Limb (tissue), 2 donors: Measurements from ENCODE around the gene MMD2.

Experiments used
- DNase-seq, 2 donors: peaks; one replicate each; pipeline ENCODE4 v3.0.0-alpha.2; 2016; ENCODE audit errors: extremely low spot score in 2 of 2

The MMD2 gene

DNA sequence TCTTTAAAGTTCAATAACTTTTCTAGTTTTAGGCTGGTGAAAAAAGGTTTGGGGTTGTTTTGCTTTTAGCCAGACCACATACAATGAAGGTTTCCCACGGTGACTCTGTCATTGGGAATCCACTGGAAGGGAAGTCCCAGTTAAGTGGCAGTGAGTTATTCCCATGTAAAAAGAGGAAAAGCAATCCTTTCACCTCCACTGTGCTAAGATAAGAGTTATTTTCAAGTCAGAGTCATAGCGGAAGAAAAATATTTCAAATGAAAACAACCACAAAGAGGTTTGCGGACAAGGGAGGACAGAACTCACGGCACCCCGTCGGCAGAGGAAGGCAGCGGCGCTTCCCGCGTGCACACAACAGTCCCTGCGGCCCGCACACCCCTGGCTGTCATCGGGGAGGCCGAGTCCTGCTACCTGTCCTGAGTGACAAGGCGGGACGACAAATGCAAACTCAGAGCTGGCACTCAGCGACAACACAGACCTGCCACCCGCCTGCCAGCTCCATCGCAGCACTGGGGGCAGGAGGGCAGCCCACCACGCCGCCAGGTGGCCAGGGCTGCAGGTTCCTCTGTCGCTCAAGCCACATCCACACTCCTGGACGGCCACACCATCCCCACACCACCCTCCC lies 87.8 kb downstream of the MMD2 start:
- no peak for DNase-seq

DNA sequence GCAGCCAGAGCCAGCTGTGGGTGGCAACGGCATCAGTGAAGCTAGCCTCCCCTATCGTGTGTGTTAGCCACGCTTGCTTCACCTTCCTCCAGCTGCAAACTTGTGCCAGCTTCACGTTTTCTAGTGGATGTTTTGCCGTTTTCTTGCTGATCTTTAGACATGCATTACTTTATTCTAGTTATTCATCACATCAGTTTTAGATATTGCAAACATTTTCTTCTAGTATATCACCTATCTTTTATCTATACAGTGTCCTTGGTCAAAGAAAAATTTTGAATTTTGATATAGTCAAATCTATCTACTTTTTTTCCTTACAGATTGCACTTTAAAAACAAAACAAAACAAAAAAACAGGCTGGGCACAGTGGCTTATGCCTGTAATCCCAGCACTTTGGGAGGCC lies 90.5 kb downstream of the MMD2 start:
- no peak for DNase-seq

DNA sequence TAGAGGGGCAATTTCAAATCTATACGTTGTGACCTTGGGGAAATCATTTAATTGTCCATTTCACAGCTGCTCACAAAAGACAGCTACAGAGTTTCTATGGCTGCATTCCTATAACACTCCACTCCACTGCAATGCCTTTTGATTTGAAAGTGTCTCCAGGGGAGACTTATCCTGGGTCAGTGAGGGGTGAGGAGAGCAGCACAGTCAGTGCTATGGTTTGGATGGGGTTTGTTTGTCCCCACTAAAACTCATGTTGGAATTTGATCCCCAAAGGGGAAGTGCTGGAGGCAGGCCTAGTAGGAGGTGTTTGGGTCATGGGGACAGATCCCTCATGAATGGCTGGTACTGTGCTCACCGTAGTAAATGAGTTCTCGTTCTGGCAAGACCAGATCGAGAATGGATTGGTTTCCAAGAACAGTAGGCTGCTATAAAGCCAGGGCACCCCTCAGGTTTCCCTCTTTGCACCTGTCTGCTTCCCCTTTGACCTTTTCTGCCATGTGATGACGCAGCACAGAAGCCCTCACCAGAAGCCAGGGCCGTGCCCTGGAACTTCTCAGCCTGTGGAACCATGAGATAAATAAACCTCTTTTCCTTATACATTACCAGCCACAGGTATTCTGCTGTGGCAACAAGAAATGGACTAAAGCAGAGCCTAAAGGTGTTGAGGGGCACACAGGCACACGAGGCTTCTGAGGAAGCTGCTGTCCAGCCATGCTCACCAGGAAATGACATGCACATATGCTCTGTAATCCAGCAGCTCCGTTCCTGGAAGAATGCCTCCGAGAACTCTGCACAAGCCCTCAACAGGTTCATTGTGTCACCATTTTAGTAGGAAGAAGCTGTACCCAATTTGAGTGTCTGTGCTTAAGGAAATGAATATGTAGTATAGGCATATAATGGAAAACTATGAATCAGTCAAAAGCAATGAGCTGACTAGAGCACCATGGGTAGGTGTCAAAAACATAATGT lies 92.2 kb downstream of the MMD2 start:
- no peak for DNase-seq

DNA sequence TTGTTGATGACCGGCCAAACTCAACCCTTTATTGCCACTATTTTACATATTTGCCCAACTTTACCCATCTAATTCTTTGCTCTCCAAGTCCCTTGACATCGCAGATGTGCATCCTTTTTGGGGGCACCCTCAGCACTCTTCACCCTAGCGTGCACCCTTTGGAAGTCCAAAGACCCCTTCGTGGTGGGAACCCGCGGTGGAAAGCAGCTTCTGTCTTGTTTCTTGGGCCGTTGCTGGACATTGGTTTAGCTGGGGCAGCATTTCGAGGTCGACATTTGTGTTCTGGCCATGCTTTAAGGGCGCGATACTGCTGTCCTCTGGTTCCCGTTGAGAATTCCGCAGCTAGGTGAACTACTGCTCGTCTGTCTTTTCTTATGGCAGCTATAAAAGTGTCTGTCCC lies 96.8 kb downstream of the MMD2 start:
- DNase-seq, result no peak

DNA sequence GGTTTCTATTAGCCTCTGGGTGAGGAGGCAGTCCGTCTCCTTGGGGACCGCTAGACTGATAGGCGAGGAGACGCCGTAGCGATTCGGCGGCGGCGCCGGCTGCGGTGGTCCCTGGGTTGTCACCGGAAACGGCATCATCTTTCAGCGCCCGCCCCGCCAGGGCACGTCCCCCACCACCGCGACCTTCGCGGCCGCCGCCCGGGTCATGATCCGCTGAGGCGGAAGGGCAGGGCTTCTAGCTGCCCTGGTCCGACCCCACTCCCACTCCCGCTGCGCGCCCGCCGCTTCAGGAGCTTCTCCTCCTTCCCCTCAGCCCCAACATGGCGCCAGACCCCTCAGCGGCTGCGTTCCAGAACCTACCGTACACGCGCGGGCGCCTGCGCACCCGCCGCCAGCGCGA lies 97.3 kb downstream of the MMD2 start, which contains the start of gene PAPOLB:
Gene PAPOLB, minus strand, starts transcription at position 358 of the 400 bp plus-strand sequence. Its CDS starts 220 bp downstream, at position 138.
- DNase-seq, result no peak

DNA sequence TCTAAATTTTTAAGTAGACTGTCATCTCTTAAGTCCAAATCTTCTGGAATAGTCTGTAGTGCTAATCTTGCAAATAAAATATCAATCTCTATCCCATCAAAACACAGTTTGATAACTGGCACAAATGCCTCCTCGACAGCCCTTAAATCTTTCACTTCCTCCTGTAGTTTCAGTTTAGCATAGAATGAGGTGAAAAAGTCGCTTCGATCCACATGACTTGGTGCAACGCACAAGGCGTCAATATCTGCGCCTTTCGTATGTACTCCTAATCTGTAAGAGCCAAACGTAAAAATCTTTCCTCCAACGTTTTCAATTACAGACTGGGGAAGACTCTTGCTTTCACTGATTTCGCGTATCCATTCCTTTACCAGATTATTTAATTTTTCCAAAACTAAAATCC lies 97.8 kb downstream of the MMD2 start:
- no peak for DNase-seq

DNA sequence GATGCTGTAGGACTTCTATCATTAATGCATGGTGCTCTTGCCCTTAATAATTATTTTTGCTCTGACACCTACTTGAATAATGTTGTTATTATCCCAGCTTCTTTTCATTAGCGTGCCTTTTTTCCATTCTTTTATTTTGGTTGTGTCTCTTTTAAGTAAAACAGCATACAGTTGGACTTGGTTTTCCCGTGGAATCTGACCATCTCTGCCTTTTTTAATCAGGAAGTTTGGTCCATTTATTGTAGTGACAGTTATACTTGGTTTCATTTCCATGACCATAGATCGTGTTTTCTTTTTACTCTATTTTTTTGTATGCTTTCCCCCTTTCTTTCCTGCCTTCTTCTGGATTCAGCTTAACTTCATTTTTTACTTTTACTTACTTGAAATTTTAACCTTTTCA lies 101.8 kb downstream of the MMD2 start:
- no peak for DNase-seq

DNA sequence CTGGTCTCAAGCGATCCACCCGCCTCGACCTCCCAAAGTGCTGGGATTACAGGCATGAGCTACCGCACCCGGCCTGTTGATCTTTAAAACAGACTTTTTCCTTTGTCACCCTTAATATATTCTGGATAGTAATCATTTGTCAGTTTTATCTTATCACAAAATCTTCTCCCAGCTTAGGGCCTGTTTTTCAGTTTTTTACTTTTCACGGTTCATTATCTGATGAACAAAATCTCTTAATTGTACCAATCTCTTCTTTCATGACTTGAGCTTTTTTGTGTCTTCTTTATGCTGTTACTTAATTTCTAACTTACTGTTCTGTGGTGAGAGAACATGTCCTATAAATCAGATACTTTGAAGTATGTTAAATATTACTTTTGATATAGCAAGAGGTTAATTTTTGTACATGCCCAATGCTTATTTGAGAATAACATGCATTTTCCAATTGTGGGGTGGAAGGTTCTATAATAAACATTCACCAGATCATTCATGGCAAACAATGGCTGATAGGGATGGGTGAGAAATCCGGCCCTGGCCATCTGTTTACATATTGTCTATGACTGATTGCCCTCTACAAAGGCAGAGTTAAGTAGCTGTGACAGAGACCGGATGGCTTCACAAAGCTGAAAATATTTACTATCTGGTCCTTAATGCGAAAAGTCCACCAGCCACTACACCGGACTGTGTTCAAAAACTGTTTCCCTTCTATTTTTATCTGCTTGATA lies 102.5 kb downstream of the MMD2 start:
- no peak for DNase-seq
